NCI-H2196 treated with DMSO at 0.1 percent for 48 hours (cell line): ENCODE measurements around the gene RYR2.

ENCODE experiments used
- DNase-seq: peaks from one replicate; lab custom pipeline; 2025; ENCODE audit not compliant: unreplicated experiment; lab: John Stamatoyannopoulos, UW

The RYR2 gene

DNA sequence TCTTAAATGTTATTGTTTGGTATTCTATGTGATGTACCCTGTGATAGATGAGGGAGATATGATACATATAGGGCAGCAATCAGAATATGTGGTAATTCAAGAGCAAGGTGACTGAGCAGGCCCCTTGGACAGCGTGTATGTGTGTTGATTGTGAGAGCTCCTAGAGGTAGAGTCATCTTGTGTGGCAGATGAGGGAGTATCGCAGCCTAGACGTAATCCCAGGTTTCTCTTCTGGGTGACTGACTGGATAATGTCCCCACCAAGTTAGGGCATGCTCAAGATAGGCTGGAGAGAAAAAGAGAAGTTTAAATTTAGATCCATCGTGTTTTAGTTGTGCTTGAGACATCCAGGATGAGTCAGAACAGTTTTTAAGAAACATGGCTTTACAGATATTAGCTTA is 663.5 kb downstream of the RYR2 start:
- DNase-seq, result no peak

DNA sequence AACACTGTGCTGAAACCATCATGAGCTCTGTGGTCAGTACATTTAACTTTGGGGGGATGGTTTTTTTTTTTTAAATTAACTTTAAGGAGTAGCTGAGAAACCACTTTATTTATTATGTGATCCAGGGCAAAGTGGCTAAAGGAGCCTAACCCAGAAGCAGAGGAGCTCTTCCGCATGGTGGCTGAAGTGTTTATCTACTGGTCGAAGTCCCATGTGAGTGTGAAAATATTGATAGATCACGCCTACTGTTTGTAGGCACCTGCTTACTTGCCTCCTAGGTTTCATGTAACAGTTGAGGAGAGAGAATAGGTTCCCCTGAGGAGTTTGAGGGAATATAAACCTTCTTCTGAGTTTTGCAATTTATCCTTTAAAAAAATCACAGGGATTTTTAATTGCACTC is 667.4 kb downstream of the RYR2 start:
- DNase-seq, result no peak

DNA sequence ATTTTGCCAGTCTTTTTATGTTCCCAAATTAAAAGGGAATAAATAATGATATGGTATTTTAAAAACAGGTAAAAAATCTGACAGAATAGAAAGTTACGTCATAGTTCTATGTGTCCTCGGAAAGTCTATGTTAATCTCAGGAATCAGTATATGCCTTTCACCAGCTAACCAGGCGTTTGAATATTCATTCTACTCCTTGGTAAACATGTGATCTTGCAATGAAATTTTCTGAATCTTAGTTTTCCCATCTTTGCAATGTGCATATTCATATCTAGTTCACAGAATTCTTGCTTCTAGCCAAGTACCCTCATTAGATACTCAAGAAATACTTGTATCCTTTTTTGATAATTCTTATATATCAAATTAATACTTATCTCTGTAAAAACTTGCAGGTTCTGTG is 669.3 kb downstream of the RYR2 start:
- DNase-seq, result no peak

GRCh38 chr1:237712082-237712481 is 670.1 kb downstream of the RYR2 start:
- DNase-seq, result no peak

DNA sequence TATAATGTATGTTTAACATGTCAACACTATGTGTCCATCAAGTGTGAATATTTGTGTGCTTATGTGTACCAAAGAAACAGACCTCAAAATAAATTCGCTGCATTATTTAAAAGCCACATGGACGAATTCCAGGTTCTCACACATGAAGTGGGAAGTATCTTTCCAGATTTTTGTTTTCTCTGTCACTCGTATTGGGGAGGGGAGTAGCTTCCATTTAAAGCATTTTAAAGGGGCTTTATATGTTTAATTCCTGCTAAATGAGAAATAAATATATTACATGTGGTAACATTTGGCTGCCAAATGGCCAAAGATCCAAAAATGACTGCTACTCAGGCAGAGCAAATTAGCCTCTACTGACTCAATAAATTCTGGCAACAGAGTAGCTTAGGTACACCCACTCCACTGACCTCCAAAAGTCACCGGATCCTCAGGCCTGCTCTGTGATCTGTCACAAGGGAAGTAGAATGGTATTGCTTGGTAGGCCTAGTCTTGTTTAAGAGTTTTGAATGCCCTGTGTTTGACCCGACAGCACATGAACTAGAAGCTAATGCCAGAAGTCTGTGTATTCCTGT is 670.7 kb downstream of the RYR2 start:
- DNase-seq, result no peak

DNA sequence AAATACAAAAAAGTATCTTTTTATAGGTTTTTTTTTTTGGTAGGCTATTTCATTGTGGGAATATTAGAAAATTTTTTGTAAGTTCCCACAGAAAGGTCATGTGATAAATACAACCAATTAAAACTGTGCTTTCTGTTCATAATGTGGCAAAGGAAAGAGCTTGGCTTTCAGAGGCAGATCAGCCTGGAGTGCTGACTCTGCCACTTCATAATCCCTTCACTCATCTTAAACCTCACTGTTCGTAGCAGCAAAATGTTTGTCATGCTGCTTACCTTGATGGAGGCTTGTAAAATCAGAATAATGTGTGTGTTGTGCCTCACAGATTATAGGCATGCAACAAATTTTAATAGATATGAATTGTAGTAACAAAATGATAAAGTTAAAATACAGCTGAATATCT is 671.9 kb downstream of the RYR2 start:
- DNase-seq, result no peak

GRCh38 chr1:237717106-237717505 is 675.1 kb downstream of the RYR2 start:
- DNase-seq, result no peak

GRCh38 chr1:237730826-237731350 is 688.9 kb downstream of the RYR2 start:
- no peak for DNase-seq

DNA sequence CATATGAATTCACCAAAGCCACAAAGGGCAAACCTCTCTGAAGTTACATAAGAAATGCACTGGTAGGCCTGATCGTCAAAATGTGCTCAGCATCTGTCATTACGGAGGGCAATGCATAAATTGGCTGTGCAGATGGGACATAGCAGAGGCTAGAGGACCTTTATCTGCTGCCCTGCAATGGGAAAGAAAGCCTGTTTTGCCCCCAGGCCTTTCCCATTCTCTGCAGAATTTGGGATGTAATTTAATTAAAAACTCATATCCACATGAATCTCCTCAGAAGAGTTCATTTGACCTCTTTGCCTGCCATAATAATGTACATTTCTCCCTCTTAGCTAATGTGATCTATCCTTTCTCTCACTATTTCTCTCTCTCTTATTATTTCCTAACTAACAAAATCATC is 690.7 kb downstream of the RYR2 start:
- DNase-seq, result no peak

DNA sequence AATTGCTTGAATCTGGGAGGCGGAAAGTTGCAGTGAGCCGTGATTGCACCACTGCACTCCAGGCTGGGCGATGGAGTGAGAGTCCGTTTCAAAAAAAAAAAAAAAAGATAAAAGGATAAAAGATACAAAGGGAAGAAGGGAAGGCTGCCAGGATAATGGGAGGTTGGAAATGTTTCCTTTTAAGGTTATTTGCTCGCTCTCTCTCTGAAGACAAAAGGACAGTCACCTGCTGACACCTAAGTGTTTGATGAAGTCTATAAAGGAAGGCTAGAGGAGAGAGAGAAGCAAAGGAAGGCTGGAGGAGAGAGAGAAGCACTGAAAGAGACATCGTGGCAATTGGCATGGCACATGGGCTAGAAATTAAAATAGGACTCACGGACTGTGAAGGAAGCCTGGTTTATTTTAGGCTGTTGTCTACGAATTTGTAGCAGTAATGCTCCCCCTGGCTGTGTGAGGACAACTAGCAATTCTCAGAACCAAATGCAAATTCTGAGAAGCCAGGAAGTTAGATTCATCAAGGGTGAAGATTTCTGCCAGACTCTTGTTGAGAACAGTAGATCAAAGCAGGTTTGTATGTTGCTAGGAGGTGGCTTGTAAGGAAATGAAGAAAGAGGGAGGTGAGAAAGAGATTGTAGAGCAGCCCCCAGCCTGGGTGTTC is 694.5 kb downstream of the RYR2 start:
- no peak for DNase-seq

GRCh38 chr1:237737448-237737847 is 695.5 kb downstream of the RYR2 start:
- no peak for DNase-seq

DNA sequence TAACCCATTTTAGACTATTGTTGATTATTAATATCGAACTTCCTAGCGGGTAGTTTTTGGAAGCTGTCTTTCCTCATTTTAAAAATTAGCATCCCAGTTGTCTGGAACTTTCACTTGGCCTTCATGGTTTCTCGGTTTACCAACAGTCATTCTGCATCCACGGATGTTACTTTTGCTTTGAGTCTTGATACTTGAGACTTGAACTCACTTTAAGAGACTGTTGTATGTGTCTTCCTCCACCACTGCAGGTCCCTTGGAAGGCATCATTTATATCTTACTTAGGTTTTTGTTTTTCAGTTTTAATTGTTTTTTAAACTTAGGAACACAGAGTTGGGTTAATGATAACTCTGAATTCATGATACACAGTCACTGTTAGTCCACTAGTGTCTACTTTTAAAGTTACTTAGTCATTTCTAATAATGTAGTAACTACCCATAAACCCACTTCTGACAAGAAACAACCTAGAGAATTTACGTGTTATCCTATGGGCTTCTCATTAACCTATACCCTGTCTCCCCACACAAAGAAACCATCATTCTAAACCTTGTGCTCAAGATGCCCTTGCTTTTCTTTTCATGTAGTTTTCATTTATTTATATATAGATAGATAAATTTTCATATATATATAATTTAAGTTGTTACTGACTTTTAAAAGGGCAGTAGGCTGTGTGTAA is 696.1 kb downstream of the RYR2 start:
- DNase-seq, result no peak

- DNase-seq, result no peak
Measured at GRCh38 chr1:237740846-237741245, 698.9 kb downstream of the RYR2 start.

DNA sequence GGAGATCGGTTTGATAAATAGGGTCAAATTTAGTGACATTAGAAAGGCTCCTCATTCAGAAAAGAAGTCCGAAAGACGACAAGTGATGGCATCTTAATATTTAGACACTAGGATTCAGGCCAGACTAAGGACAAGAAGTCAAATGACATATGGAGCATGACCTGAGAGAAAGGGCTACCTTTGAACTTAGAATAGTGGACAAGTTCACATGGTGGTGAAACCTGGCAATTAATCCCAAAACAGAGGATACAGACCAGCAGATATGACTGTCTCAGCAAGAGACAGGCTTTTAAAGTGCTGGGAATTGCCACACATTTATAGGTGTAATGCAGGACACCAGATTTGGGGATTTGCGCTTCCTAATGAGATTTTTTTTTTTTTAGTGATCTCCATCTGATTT is 703.6 kb downstream of the RYR2 start:
- DNase-seq, result no peak

DNA sequence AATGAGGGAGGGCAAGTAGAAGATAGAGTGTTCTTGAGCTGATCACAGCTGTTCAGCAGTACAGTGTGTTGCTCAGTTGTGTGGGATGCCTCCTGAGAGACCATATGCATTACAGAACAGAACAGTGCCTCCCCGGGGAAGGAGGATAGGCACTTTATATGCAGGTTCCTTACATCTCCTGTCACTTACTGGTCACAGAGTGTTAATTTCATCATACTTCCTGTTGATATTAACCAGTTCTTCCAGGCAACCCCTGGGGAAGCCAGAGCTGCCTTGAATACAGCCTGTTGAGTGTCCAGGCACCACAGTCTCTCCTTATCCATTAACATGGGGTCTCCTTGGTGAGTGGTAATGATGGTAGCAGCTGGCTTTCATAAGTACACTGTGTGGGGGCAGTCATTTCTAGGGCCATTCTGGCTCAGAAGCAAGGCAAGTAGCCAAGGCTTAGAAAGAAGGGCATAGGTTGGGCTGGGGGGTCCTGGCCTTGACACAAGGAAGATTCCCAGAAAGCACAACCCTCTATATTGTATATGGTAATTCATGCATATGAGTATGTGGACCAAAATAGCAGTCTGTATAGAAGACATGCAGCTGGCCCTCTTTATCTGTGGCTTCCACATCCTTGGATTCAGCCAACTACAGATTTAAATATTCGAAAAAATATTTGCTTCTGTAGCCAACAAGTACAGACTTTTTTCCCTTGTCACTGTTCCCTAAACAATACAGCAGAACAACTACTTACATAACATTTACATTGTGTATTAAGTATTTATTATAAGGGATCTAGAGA is 706.4 kb downstream of the RYR2 start:
- DNase-seq, result no peak

- no peak for DNase-seq
Measured at GRCh38 chr1:237749122-237749521, 707.1 kb downstream of the RYR2 start.

DNA sequence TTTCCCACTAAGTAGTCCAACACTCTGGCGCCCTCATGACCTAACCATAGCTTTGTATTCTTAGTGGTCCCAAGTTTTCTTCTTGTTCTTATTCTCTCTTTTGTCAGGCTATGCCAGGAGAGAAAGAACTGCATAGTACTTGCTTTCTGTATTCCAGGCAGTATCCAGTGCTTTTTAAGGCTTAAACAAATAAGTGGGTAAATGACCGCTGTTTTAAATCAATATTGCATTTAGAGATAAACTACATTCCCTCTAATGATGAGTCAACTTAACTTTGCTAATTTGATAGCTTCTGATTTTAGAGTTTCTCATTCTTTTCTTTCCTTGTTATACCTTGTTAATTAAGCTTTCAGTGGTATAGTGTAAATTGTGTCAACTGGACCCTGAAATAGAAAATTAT is 709.1 kb downstream of the RYR2 start:
- no peak for DNase-seq

GRCh38 chr1:237754627-237755026 is 712.6 kb downstream of the RYR2 start:
- DNase-seq, result no peak

GRCh38 chr1:237756304-237756967 is 714.5 kb downstream of the RYR2 start:
- DNase-seq, result no peak

DNA sequence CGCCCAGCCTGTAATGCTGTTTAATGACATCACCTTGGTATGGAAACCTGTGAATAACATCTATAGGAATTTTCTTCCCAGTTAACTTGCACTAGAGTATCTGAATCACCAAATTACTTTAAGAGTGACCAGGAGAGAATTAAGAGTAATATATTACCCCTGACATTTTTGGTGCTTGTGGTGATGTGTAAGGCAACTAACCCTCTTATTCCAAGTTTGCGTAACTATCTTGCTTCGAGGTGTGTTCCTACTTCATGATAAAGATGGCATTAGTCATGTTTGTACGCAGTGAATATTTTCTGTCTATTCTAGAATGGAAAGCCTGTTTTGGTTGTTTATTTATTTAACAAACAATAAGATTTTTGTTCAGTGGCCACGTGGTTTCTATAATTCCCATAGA is 717.4 kb downstream of the RYR2 start:
- no peak for DNase-seq

DNA sequence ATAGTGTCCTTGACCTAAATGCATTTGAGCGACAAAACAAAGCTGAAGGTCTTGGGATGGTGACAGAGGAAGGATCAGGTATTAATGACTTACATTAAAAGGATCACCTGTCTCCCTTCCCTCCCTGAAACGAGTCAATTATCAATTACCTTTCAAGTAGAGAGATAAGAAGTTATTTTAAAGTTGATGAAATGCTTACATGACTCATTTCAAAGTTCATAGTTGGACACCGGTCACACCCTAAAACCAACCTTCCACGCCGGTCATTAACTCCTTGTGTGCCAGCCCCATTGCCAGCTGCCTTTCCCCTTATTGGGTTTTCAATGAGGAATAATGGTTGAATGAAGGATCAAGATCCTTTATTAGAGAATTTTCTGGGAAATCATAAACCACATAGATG is 719.0 kb downstream of the RYR2 start:
- DNase-seq, result no peak
